ENCODE data around the gene C2orf49.

The C2orf49 gene

GRCh38 chr2:105301646-105302045, 35.7 kb upstream of the C2orf49 start:
- H3K4me1 ChIP-seq (ENCODE audit: control insufficient read depth, insufficient read depth, low read length) = no peaks in the 10 kb centered on the region

DNA sequence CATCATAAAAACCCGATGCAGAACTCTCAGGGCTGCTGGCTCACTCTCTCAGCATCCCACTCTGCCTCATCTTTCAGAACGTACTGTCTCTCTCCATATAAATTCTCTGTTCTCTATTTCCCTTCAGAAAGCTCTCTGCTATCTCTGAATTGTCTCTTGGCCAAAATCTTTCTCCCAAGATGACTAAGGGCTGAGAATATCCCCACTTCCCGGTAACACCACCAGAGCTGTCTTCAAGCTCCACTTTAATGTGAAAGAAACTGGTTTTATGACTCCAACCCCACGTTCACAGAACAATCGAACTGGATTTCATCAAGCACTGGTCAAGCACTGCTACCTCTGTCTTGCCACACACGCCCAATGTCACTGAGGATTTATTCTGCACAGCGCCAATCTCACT, 30.2 kb upstream of the C2orf49 start:
- no peaks in the 10 kb centered on the region for H3K4me1 ChIP-seq (ENCODE audit: control insufficient read depth, insufficient read depth, low read length)
- no peaks in the 10 kb centered on the region for H3K27me3 ChIP-seq (replicated peaks; ENCODE audit: control insufficient read depth, insufficient read depth, low read length)
- no peak overlapping the region for H3K4me3 ChIP-seq (ENCODE audit: low read length)
- H3K9ac ChIP-seq (ENCODE audit: low read length) = no peak overlapping the region
- no peak for DNase-seq (ENCODE audit: low read depth)
- H3K36me3 ChIP-seq (ENCODE audit: control insufficient read depth, insufficient read depth, low read length, severe bottlenecking) = peaks cover 15% of the 10 kb centered on the region
- H3K9me3 ChIP-seq (ENCODE audit: control insufficient read depth, low read length) = no peaks in the 10 kb centered on the region

More at GRCh38 chr2:105301646-105302045, 35.7 kb upstream of the C2orf49 start:
- Histone ChIP-seq H3K9ac (ENCODE audit: low read length) (no peak overlapping the region), H3K27me3 (replicated peaks; ENCODE audit: control insufficient read depth, insufficient read depth, low read length) (no peaks in the 10 kb centered on the region), H3K36me3 (ENCODE audit: control insufficient read depth, insufficient read depth, low read length, severe bottlenecking) (peaks cover 22% of the 10 kb centered on the region), H3K9me3 (ENCODE audit: control insufficient read depth, low read length) (no peaks in the 10 kb centered on the region), H3K4me3 (ENCODE audit: low read length) (no peak overlapping the region)
- DNase-seq (ENCODE audit: low read depth) = no peak

DNA sequence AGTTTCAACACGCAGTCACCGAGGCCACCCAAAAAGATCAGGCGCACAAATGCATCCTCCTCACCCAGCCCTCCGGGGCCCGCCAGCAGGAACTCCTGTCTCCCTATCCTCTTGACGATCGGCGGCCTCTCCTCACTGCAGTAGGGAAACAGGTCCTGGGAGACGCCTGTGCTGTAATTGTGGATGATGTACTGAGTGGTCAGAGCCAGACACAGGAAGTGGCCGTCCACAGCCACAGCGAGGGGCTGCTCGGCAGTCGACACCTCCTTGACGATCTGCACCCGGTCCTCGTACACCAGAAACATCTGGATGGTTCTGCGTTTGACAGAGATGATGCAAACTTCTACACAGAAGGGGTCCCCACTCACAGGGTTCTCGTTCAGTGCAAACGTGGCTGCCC, 29.8 kb upstream of the C2orf49 start:
- no peak for DNase-seq (ENCODE audit: low read depth)

DNA sequence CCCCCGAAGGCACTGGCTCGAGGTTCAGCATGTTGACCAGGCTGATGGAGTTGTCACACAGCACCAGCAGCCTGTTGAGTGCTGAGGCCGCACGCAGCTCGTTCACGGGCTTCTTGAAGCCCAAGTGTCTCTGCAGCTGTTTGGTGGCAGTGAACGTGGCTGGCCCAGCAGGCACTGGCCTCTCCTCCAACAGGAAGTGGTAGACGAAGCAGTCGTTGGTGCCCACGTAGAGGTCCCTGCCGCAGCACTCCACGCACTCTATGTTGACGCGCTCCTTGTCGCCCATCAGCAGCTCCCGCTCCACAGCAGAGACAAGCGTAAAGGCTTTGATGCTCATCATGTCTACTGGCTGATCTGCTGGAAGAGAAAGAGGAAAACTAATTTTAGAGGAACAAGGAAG, 29.4 kb upstream of the C2orf49 start:
- no peaks in the 10 kb centered on the region for H3K9me3 ChIP-seq (ENCODE audit: control insufficient read depth, low read length)

More for the DNA sequence above, 29.8 kb upstream of the C2orf49 start:
- Histone ChIP-seq H3K9ac (ENCODE audit: low read length) (no peak overlapping the region), H3K27me3 (replicated peaks; ENCODE audit: control insufficient read depth, insufficient read depth, low read length) (no peaks in the 10 kb centered on the region), H3K9me3 (ENCODE audit: control insufficient read depth, low read length) (no peaks in the 10 kb centered on the region), H3K36me3 (ENCODE audit: control insufficient read depth, insufficient read depth, low read length, severe bottlenecking) (peaks cover 15% of the 10 kb centered on the region), H3K4me1 (ENCODE audit: control insufficient read depth, insufficient read depth, low read length) (no peaks in the 10 kb centered on the region), H3K4me3 (ENCODE audit: low read length) (no peak overlapping the region)

DNA sequence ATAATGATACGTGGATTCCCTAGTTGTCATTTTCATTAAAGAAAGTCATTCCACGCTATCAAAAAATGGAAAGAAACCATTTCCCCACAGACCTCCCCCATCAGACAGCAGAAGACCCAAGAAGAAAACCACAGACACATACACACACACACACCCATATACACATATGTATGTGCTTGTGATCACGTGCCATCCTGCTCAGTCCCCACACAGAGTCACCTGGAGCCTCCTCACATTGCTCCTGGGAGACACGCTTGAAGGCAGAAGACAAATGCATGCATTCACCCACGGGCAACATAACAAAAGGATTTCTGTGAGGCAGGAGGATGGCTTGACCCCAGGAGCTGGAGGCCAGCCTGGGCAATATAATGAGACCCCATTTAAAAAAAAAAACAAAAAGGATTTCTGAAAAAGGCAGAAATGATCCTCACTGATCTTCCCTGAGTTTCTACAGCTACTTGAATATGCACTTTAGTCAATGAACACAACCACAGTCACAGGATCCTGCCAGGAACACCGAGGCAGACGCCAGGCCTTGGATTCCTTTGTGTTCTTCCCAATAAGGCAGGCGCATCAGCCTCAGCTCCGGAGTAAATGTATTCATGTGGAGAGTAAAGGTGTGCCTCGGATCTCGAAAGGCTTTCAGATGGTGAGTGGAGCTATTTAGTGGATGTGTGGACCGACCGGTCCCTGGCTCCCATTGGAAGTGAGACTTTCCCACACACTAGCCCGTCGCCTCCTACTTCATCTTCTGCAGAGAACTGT, 28.8 kb upstream of the C2orf49 start:
- H3K9me3 ChIP-seq (ENCODE audit: control insufficient read depth, low read length) = no peaks in the 10 kb centered on the region
- H3K4me3 ChIP-seq (ENCODE audit: low read length) = no peak overlapping the region
- DNase-seq (ENCODE audit: low read depth) = no peak
- H3K36me3 ChIP-seq (ENCODE audit: control insufficient read depth, insufficient read depth, low read length, severe bottlenecking) = peaks cover 15% of the 10 kb centered on the region
- no peak overlapping the region for H3K9ac ChIP-seq (ENCODE audit: low read length)
- H3K27me3 ChIP-seq (replicated peaks; ENCODE audit: control insufficient read depth, insufficient read depth, low read length) = no peaks in the 10 kb centered on the region
- H3K4me1 ChIP-seq (ENCODE audit: control insufficient read depth, insufficient read depth, low read length) = no peaks in the 10 kb centered on the region

More for the DNA sequence above, 29.4 kb upstream of the C2orf49 start:
- DNase-seq (ENCODE audit: low read depth) = no peak
- H3K27me3 ChIP-seq (replicated peaks; ENCODE audit: control insufficient read depth, insufficient read depth, low read length) = no peaks in the 10 kb centered on the region
- H3K4me1 ChIP-seq (ENCODE audit: control insufficient read depth, insufficient read depth, low read length) = no peaks in the 10 kb centered on the region
- peaks cover 15% of the 10 kb centered on the region for H3K36me3 ChIP-seq (ENCODE audit: control insufficient read depth, insufficient read depth, low read length, severe bottlenecking)
- no peak overlapping the region for H3K4me3 ChIP-seq (ENCODE audit: low read length)
- H3K9ac ChIP-seq (ENCODE audit: low read length) = no peak overlapping the region

DNA sequence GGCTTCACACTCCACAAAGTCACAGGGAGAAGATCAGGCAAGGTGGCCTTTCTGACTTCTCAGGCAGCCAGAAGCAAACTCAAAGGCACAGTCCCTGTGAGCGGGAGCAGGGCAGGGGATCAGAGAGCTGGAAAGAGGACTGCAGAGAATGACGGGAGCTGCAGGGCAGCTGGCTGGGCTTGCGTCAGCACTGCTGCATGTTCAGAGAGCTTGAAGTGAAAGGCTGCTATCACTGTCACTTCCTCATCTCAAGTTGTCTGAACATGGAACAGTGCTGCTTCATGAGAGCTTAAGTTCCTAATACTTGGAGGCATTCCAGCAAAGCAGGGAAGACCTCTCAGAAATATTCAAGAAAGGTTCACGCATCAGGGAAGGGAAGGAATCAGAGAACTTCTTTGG, 28.2 kb upstream of the C2orf49 start:
- Histone ChIP-seq H3K9ac (ENCODE audit: low read length) (no peak overlapping the region), H3K27me3 (replicated peaks; ENCODE audit: control insufficient read depth, insufficient read depth, low read length) (no peaks in the 10 kb centered on the region), H3K36me3 (ENCODE audit: control insufficient read depth, insufficient read depth, low read length, severe bottlenecking) (peaks cover 15% of the 10 kb centered on the region), H3K4me3 (ENCODE audit: low read length) (no peak overlapping the region), H3K9me3 (ENCODE audit: control insufficient read depth, low read length) (no peaks in the 10 kb centered on the region), H3K4me1 (ENCODE audit: control insufficient read depth, insufficient read depth, low read length) (no peaks in the 10 kb centered on the region)
- DNase-seq (ENCODE audit: low read depth) = no peak

DNA sequence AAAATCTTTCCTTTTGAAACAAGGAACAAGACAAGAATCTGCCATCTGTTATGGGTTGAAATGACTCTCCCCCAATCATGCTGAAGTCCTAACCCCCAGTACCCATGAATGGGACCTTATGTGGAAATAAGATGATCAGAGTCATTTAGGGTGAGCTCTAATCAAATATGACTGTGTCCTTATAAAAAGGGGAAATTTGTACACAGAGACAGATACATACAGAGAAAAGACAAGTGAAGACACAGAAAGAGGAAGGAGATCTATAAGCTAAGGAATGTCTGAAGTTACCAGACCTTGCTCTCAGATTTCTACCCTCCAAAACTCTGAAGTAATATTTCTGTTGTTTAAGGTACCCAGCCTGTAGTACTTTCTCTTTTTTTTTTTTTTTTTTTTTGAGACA, 23.5 kb upstream of the C2orf49 start:
- no peak overlapping the region for H3K4me3 ChIP-seq (ENCODE audit: low read length)
- H3K9me3 ChIP-seq (ENCODE audit: control insufficient read depth, low read length) = no peaks in the 10 kb centered on the region
- H3K36me3 ChIP-seq (ENCODE audit: control insufficient read depth, insufficient read depth, low read length, severe bottlenecking) = no peaks in the 10 kb centered on the region
- no peaks in the 10 kb centered on the region for H3K4me1 ChIP-seq (ENCODE audit: control insufficient read depth, insufficient read depth, low read length)
- H3K9ac ChIP-seq (ENCODE audit: low read length) = no peak overlapping the region
- DNase-seq (ENCODE audit: low read depth) = no peak
- H3K27me3 ChIP-seq (replicated peaks; ENCODE audit: control insufficient read depth, insufficient read depth, low read length) = no peaks in the 10 kb centered on the region

GRCh38 chr2:105315314-105315713, 22.0 kb upstream of the C2orf49 start:
- Histone ChIP-seq H3K4me3 (ENCODE audit: low read length) (no peak overlapping the region), H3K27me3 (replicated peaks; ENCODE audit: control insufficient read depth, insufficient read depth, low read length) (no peaks in the 10 kb centered on the region), H3K9me3 (ENCODE audit: control insufficient read depth, low read length) (no peaks in the 10 kb centered on the region), H3K4me1 (ENCODE audit: control insufficient read depth, insufficient read depth, low read length) (no peaks in the 10 kb centered on the region), H3K36me3 (ENCODE audit: control insufficient read depth, insufficient read depth, low read length, severe bottlenecking) (no peaks in the 10 kb centered on the region), H3K9ac (ENCODE audit: low read length) (no peak overlapping the region)
- no peak for DNase-seq (ENCODE audit: low read depth)

DNA sequence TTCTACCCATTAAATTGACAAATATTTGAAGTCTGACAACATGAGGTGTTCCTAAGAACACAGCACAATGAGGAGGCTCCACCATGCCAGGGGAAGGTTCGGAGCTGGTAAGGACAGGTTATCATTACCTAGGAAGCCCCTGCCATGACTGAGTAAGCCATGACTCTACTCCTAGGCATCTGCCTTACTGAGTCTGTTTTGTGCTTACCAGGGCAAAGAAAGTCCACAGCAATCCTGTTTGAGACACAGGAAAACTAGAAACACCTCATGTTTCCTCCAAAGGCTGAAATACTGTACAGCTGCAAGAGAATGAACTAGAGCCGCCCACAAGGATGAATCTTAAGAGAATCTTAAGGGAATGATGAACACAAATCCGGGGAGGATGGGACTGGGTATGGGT, 19.4 kb upstream of the C2orf49 start:
- Histone ChIP-seq H3K9me3 (ENCODE audit: control insufficient read depth, low read length) (no peaks in the 10 kb centered on the region), H3K4me3 (ENCODE audit: low read length) (no peak overlapping the region), H3K27me3 (replicated peaks; ENCODE audit: control insufficient read depth, insufficient read depth, low read length) (no peaks in the 10 kb centered on the region), H3K4me1 (ENCODE audit: control insufficient read depth, insufficient read depth, low read length) (no peaks in the 10 kb centered on the region), H3K9ac (ENCODE audit: low read length) (no peak overlapping the region), H3K36me3 (ENCODE audit: control insufficient read depth, insufficient read depth, low read length, severe bottlenecking) (no peaks in the 10 kb centered on the region)
- no peak for DNase-seq (ENCODE audit: low read depth)

DNA sequence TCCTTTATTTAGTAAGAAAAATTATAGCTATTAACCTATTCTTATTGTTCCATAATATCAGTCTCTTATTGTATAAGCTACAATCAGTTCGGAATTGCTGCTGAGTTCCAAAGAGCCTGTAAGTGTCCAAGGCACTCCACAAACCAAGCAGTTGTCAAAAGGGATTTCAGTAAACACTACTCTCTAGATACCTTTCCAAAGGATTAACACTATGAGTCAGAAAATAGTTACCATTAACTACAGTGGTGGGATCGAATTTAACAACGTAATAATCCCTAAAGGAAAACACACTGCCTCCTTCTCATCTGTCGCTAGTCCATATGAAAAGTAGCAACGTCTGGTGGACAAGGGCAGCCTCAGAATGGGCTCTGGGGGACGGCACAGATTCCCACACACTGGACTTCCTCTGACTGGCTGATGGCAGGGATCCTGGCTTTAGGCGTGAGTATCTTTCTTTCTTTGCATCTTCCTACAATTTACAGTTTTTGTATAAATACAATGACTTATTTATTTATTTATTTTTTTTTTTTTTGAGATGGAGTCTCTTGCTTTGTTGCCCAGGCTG, 16.6 kb upstream of the C2orf49 start:
- Histone ChIP-seq H3K36me3 (ENCODE audit: control insufficient read depth, insufficient read depth, low read length, severe bottlenecking) (no peaks in the 10 kb centered on the region), H3K27me3 (replicated peaks; ENCODE audit: control insufficient read depth, insufficient read depth, low read length) (no peaks in the 10 kb centered on the region), H3K4me3 (ENCODE audit: low read length) (no peak overlapping the region), H3K4me1 (ENCODE audit: control insufficient read depth, insufficient read depth, low read length) (peaks cover 9% of the 10 kb centered on the region), H3K9ac (ENCODE audit: low read length) (no peak overlapping the region), H3K9me3 (ENCODE audit: control insufficient read depth, low read length) (no peaks in the 10 kb centered on the region)
- DNase-seq (ENCODE audit: low read depth) = no peak

DNA sequence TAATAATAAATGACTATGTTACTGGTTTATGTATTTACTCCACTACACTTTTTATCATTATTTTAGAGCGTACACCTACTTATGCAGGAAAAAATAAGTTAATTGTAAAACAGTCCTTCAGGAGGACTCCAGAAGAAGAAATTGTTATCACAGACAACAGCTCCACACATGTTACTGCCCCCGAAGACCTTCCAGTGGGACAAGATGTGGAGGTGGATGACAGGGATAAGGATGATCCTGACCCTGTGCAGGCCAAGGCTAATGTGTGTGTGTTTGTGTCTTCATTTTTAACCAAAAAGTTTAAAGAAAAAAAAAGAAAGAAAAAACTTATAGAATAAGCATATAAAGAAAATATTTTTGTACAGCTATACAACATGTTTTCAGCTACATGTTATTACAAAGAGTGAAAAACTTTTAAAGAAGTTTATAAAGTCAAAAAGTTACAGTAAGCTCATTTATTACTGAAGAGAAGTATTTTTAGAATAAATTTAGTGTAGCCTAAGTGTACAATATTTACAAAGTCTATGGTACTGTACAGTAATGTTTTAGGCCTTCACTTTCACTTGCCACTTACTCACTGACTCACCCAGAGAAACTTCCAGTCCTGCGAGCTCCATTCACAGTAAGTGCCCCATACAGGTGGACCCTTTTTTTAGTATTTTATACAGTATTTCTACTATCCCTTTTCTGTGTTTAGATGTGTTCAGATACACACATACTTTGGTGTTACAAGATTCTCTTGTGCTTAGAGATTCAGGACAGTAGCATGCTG, 15.3 kb upstream of the C2orf49 start:
- no peak overlapping the region for H3K4me3 ChIP-seq (ENCODE audit: low read length)
- no peak overlapping the region for H3K9ac ChIP-seq (ENCODE audit: low read length)
- DNase-seq (ENCODE audit: low read depth) = no peak
- no peaks in the 10 kb centered on the region for H3K27me3 ChIP-seq (replicated peaks; ENCODE audit: control insufficient read depth, insufficient read depth, low read length)
- H3K9me3 ChIP-seq (ENCODE audit: control insufficient read depth, low read length) = no peaks in the 10 kb centered on the region
- peaks cover 20% of the 10 kb centered on the region for H3K4me1 ChIP-seq (ENCODE audit: control insufficient read depth, insufficient read depth, low read length)
- no peaks in the 10 kb centered on the region for H3K36me3 ChIP-seq (ENCODE audit: control insufficient read depth, insufficient read depth, low read length, severe bottlenecking)

Measured in adipocyte (in vitro differentiated cells).